Ecto neural progenitor cell (in vitro differentiated cells): ENCODE measurements around the gene MIDN.

Experiments used
- DNase-seq: peaks from one replicate; pipeline ENCODE4 v3.0.0-alpha.2; 2018; ENCODE audit warnings: low spot score

The MIDN gene

GRCh38 chr19:1233115-1233667 lies 15.2 kb upstream of the MIDN start:
- no peak for DNase-seq

GRCh38 chr19:1234051-1234954 lies 14.1 kb upstream of the MIDN start:
- DNase-seq: no peak

GRCh38 chr19:1234955-1235380 lies 13.4 kb upstream of the MIDN start:
- DNase-seq: no peak

GRCh38 chr19:1235625-1236538 lies 12.5 kb upstream of the MIDN start:
- no peak for DNase-seq

- DNase-seq: no peak
Measured at GRCh38 chr19:1236576-1236975, 11.8 kb upstream of the MIDN start.

GRCh38 chr19:1237027-1237659 lies 11.2 kb upstream of the MIDN start:
- DNase-seq: no peak

- DNase-seq: peak; percentile 74
Measured at GRCh38 chr19:1237754-1238368, 10.5 kb upstream of the MIDN start, which contains the start of gene CBARP. Gene CBARP (minus strand): TSS chr19:1238005. CDS start chr19:1236100, 1,905 bp downstream.

GRCh38 chr19:1238369-1239303 lies 9.7 kb upstream of the MIDN start:
- no peak for DNase-seq

GRCh38 chr19:1239420-1239795 lies 9.0 kb upstream of the MIDN start:
- no peak for DNase-seq

GRCh38 chr19:1239796-1240737 lies 8.3 kb upstream of the MIDN start:
- peak; percentile 94 for DNase-seq

GRCh38 chr19:1240925-1241324 lies 7.5 kb upstream of the MIDN start:
- DNase-seq: no peak

GRCh38 chr19:1241417-1242095 lies 6.8 kb upstream of the MIDN start, which contains the start of gene ATP5F1D:
Gene ATP5F1D (plus strand): TSS chr19:1241751. CDS start chr19:1241851, 100 bp downstream.
- peak; percentile 94 for DNase-seq

GRCh38 chr19:1243768-1244692 lies 4.4 kb upstream of the MIDN start:
- DNase-seq: peak; percentile 88

- DNase-seq: no peak
Measured at GRCh38 chr19:1244693-1245451, 3.5 kb upstream of the MIDN start.

- no peak for DNase-seq
Measured at GRCh38 chr19:1245494-1246264, 2.7 kb upstream of the MIDN start.
